H1 (cell line): ENCODE data around the gene NCK1. TPM values are rescaled to one million over a fixed set of nuclear protein-coding genes. Genes with fewer than 3 reads are reported as not detected.

ENCODE experiments used
- CTCF ChIA-PET: fragments of 300-600 bp; sonication (Branson Sonifier 250); formaldehyde crosslinking; loops from one replicate; lab custom pipeline; 2021; ENCODE audit not compliant: partially characterized antibody; lab: Charles Lee
- POLR2A ChIA-PET: fragments of 300-600 bp; sonication (Branson Sonifier 250); formaldehyde crosslinking; loops from one replicate; lab custom pipeline; 2021; ENCODE audit warnings: inconsistent platforms; ENCODE audit not compliant: partially characterized antibody; lab: Charles Lee
- DNase-seq, 2 experiments: peaks; one replicate each; pipeline versions ENCODE4 v3.0.0 to v3.0.0-alpha.2; 2010 to 2022; ENCODE audit warnings: low spot score in 2 of 2, low read depth in 1 of 2, mixed read lengths in 1 of 2
- FAIRE-seq: peaks from 2 replicates; lab custom pipeline; 2011; peaks lifted over from hg19 to GRCh38; lab: Jason Lieb, UNC
- H2AFZ ChIP-seq: 2 replicates; pipeline ENCODE4 v1.8.1; 2012; ENCODE audit warnings: low read length, inconsistent platforms
- H2AK5ac ChIP-seq: 2 replicates; pipeline ENCODE4 v1.6.1; 2013; ENCODE audit warnings: low read depth, low read length
- H2BK120ac ChIP-seq: replicated peaks from 2 replicates; pipeline ENCODE3; 2013; ENCODE audit warnings: low read depth, low read length, inconsistent platforms
- H2BK12ac ChIP-seq: 2 replicates; pipeline ENCODE4 v1.6.1; 2013; ENCODE audit warnings: low read depth, low read length
- H2BK15ac ChIP-seq: 2 replicates; pipeline ENCODE4 v1.6.1; 2013; ENCODE audit warnings: low read length
- H2BK20ac ChIP-seq: 2 replicates; pipeline ENCODE4 v1.6.1; 2013; ENCODE audit warnings: low read length
- H2BK5ac ChIP-seq: 2 replicates; pipeline ENCODE4 v1.6.1; 2013; ENCODE audit warnings: low read depth, low read length
- H3K14ac ChIP-seq: 2 replicates; pipeline ENCODE4 v1.6.1; 2013; ENCODE audit warnings: inconsistent platforms; ENCODE audit not compliant: insufficient read length
- H3K18ac ChIP-seq: 2 replicates; pipeline ENCODE4 v1.6.1; 2013; ENCODE audit warnings: low read length; ENCODE audit errors: extremely low read depth
- H3K23ac ChIP-seq: 2 replicates; pipeline ENCODE4 v1.6.1; 2013; ENCODE audit warnings: inconsistent platforms; ENCODE audit not compliant: insufficient read length
- H3K23me2 ChIP-seq: 2 replicates; pipeline ENCODE4 v1.6.1; 2013; ENCODE audit warnings: low read depth, low read length
- H3K27ac ChIP-seq: 2 replicates; pipeline ENCODE4 v1.6.1; 2011; ENCODE audit warnings: low read depth, low read length, inconsistent platforms
- H3K27me3 ChIP-seq, 4 experiments: replicated peaks in 1 of 4; 1 replicate in 1 of 4; 2 replicates in 3 of 4; pipeline versions ENCODE4 v1.6.1 to v1.8.1; 2011 to 2013; ENCODE audit warnings: low read length in 3 of 4, mild to moderate bottlenecking in 3 of 4, inconsistent platforms in 2 of 4, mixed read lengths in 2 of 4, moderate library complexity in 1 of 4; ENCODE audit not compliant: control insufficient read depth in 3 of 4, insufficient read depth in 3 of 4; ENCODE audit errors: extremely low read depth in 1 of 4
- H3K36me3 ChIP-seq, 4 experiments: 2 replicates each; pipeline versions ENCODE4 v1.6.1 to v1.8.1; 2011 to 2013; ENCODE audit warnings: mild to moderate bottlenecking in 4 of 4, low read length in 3 of 4, moderate library complexity in 2 of 4, control low read depth in 1 of 4, inconsistent platforms in 1 of 4; ENCODE audit not compliant: insufficient read depth in 4 of 4, control insufficient read depth in 2 of 4
- H3K4ac ChIP-seq: replicated peaks from 2 replicates; pipeline ENCODE3; 2013; ENCODE audit warnings: low read length, low read depth, mixed read lengths, inconsistent platforms; ENCODE audit not compliant: insufficient read length
- H3K4me1 ChIP-seq, 4 experiments: replicated peaks in 1 of 4; 1 replicate in 1 of 4; 2 replicates in 3 of 4; pipeline versions ENCODE4 v1.6.1 to v1.8.1; 2011 to 2013; ENCODE audit warnings: low read length in 3 of 4, inconsistent platforms in 2 of 4, mixed read lengths in 1 of 4; ENCODE audit not compliant: insufficient read depth in 4 of 4, control insufficient read depth in 3 of 4
- H3K4me2 ChIP-seq, 2 experiments: 2 replicates each; pipeline versions ENCODE4 v1.6.1 to v1.8.1; 2011 to 2013; ENCODE audit warnings: low read depth in 2 of 2, low read length in 2 of 2, control low read depth in 1 of 2, inconsistent platforms in 1 of 2, mild to moderate bottlenecking in 1 of 2; ENCODE audit not compliant: insufficient read depth in 1 of 2
- H3K4me3 ChIP-seq, 4 experiments: fragments of 200-600, 300-600 bp in 1 of 4; sonication (generic), shearing (Covaris generic), sonication (Bioruptor Twin) in 1 of 4; 2 replicates each; pipeline versions ENCODE4 v1.5.1 to v1.8.1; 2011 to 2016; ENCODE audit warnings: low read length in 4 of 4, low read depth in 3 of 4, control low read depth in 2 of 4, inconsistent platforms in 2 of 4, mild to moderate bottlenecking in 2 of 4, mixed read lengths in 1 of 4, moderate library complexity in 1 of 4; ENCODE audit not compliant: insufficient read depth in 2 of 4; ENCODE audit errors: extremely low read depth in 1 of 4
- H3K56ac ChIP-seq: replicated peaks from 2 replicates; pipeline ENCODE3; 2013; ENCODE audit warnings: low read depth, mild to moderate bottlenecking, mixed read lengths, low read length, inconsistent platforms; ENCODE audit not compliant: insufficient read length
- H3K79me1 ChIP-seq: 2 replicates; pipeline ENCODE4 v1.6.1; 2013; ENCODE audit warnings: low read depth, low read length, control low read depth
- H3K79me2 ChIP-seq, 2 experiments: 2 replicates each; pipeline versions ENCODE4 v1.6.1 to v1.8.1; 2012 to 2013; ENCODE audit warnings: low read length in 2 of 2, mild to moderate bottlenecking in 2 of 2, inconsistent platforms in 1 of 2; ENCODE audit not compliant: insufficient read depth in 2 of 2, control insufficient read depth in 1 of 2
- H3K9ac ChIP-seq, 4 experiments: replicated peaks in 1 of 4; 1 replicate in 1 of 4; 2 replicates in 3 of 4; pipeline versions ENCODE4 v1.6.1 to v1.8.1; 2011 to 2013; ENCODE audit warnings: low read depth in 3 of 4, low read length in 3 of 4, control low read depth in 2 of 4, mild to moderate bottlenecking in 2 of 4, moderate library complexity in 2 of 4, inconsistent platforms in 1 of 4; ENCODE audit errors: extremely low read depth in 1 of 4
- H3K9me3 ChIP-seq, 2 experiments: 2 replicates each; pipeline versions ENCODE4 v1.6.1 to v1.8.1; 2012 to 2013; ENCODE audit warnings: mild to moderate bottlenecking in 2 of 2, moderate library complexity in 2 of 2, control low read depth in 1 of 2, inconsistent platforms in 1 of 2, low read depth in 1 of 2, low read length in 1 of 2, mixed read lengths in 1 of 2; ENCODE audit not compliant: insufficient read depth in 2 of 2
- H4K20me1 ChIP-seq, 2 experiments: replicated peaks in 1 of 2; 2 replicates each; pipeline versions ENCODE3 to v1.8.1; 2011 to 2013; ENCODE audit warnings: inconsistent platforms in 2 of 2, low read length in 2 of 2, mild to moderate bottlenecking in 1 of 2; ENCODE audit not compliant: insufficient read depth in 2 of 2, control insufficient read depth in 1 of 2
- H4K5ac ChIP-seq: 2 replicates; pipeline ENCODE4 v1.6.1; 2013; ENCODE audit warnings: low read length, low read depth, mixed read lengths, inconsistent platforms; ENCODE audit not compliant: insufficient read length
- H4K8ac ChIP-seq: 2 replicates; pipeline ENCODE4 v1.8.0; 2013; ENCODE audit warnings: mild to moderate bottlenecking, moderate library complexity, low read length, inconsistent platforms; ENCODE audit not compliant: insufficient read depth; ENCODE audit errors: extremely low read depth
- H4K91ac ChIP-seq: replicated peaks from 2 replicates; pipeline ENCODE3; 2013; ENCODE audit warnings: low read length, mixed read lengths, inconsistent platforms; ENCODE audit not compliant: insufficient read length
- CREB1 ChIP-seq: IDR thresholded peaks from 2 replicates; pipeline ENCODE4 v1.6.1; 2012; ENCODE audit warnings: inconsistent platforms
- E2F6 ChIP-seq: IDR thresholded peaks from 2 replicates; pipeline ENCODE4 v1.6.1; 2012; ENCODE audit warnings: inconsistent platforms
- GABPA ChIP-seq: IDR thresholded peaks from 2 replicates; pipeline ENCODE4 v1.6.1; 2011; ENCODE audit warnings: mild to moderate bottlenecking, low read length, moderate library complexity, borderline replicate concordance; ENCODE audit not compliant: insufficient read depth
- SAP30 ChIP-seq: fragments of 300-600 bp; sonication (generic); IDR thresholded peaks from 2 replicates; pipeline ENCODE4 v1.7.1; 2012; ENCODE audit warnings: low read length, moderate library complexity, mild to moderate bottlenecking, inconsistent platforms; ENCODE audit not compliant: insufficient read depth, insufficient replicate concordance
- SIN3A ChIP-seq, 2 experiments: IDR thresholded peaks in 1 of 2; conservative IDR thresholded peaks in 1 of 2; 2 replicates each; pipeline ENCODE4 v1.6.1; 2011 to 2012; ENCODE audit warnings: low read length in 2 of 2, improper control_type of control experiment in 1 of 2, low read depth in 1 of 2, mild to moderate bottlenecking in 1 of 2
- SUZ12 ChIP-seq: fragments of 200-600 bp; sonication (generic); IDR thresholded peaks from 2 replicates; pipeline ENCODE4 v1.6.1; 2012; ENCODE audit warnings: mild to moderate bottlenecking, inconsistent platforms, low read length, moderate library complexity, mixed read lengths
- polyA plus RNA-seq, 7 experiments: library from polyadenylated mRNA; depleted of rRNA in 3 of 7; stranded (reverse) in 5 of 7; unstranded in 2 of 7; fragments of >200 nt in 5 of 7; fragments of 200-250 nt in 2 of 7; gene quantifications; 1 replicate in 5 of 7; 2 replicates in 1 of 7; 4 replicates in 1 of 7; pipeline versions ENCODE4 v1.2.1 to v1.2.3, GENCODE V29; 2011 to 2013; ENCODE audit warnings: missing spikeins in 2 of 7, mixed read lengths in 2 of 7
- total RNA-seq: library from RNA; stranded (reverse); fragmentation: NEBNext Ultra II Directional; extraction: Animal tissue kit (Norgen Biotek cat#: 25700); gene quantifications from 2 replicates; pipeline ENCODE4 v1.2.1, GENCODE V29; 2021

The NCK1 gene
- total and polyA plus RNA-seq, 2 of the 8 experiments (the other 6 are each of a cell fraction or from before 2014, with no cell fraction given) = 10.0 to 28.5 TPM

- no peak overlapping the region for H2BK12ac ChIP-seq
- no peaks in the 10 kb centered on the region for H4K20me1 ChIP-seq
- no peak overlapping the region for H2AK5ac ChIP-seq
- H4K8ac ChIP-seq = no peak overlapping the region
- no peaks in the 10 kb centered on the region for H3K27me3 ChIP-seq
- peaks cover 0 to 58% of the 10 kb centered on the region in 2 experiments; a peak in 2 of 4 replicates for H3K79me2 ChIP-seq
- no peak overlapping the region for H2AFZ ChIP-seq
- no peak overlapping the region for H3K9ac ChIP-seq
- no peak for FAIRE-seq
- no peak overlapping the region for H4K91ac ChIP-seq
- H2BK120ac ChIP-seq = no peak overlapping the region
- TF ChIP-seq SAP30 = no peak
- no peak for TF ChIP-seq SUZ12
- TF ChIP-seq E2F6 = no peak
- TF ChIP-seq SIN3A (conservative IDR thresholded peaks at IDR 0.05 in 1 of 2, IDR thresholded peaks at IDR 0.05 in 1 of 2; ENCODE audit: low read depth in 1 of 2, low read length in 2 of 2) = no peak
- no peak for TF ChIP-seq CREB1
- no peak for TF ChIP-seq GABPA
- no peak overlapping the region for H3K4ac ChIP-seq
- H2BK15ac ChIP-seq = no peak overlapping the region
- no peak overlapping the region for H3K4me2 ChIP-seq
- H3K23me2 ChIP-seq = no peaks in the 10 kb centered on the region
- H3K27ac ChIP-seq = no peak overlapping the region
- no peak overlapping the region for H3K23ac ChIP-seq
- peaks cover 0 to 12% (median 2%) of the 10 kb centered on the region in 4 experiments; a peak in 4 of 7 replicates for H3K4me1 ChIP-seq
- no peak overlapping the region for H3K18ac ChIP-seq
- H2BK5ac ChIP-seq = no peak overlapping the region
- ChIA-PET POLR2A (interaction anchor here (1.0 kb wide), 1 partner anchor 78 kb away, joined by 3 read pairs; no protein-coding TSS in a partner anchor), CTCF (interaction anchor here (1.2 to 1.6 kb wide), 2 partner anchors 10 to 180 kb away, joined by 4 read pairs; no protein-coding TSS in a partner anchor)
- no peak overlapping the region for H2BK20ac ChIP-seq
- no peak overlapping the region for H3K4me3 ChIP-seq
- H3K14ac ChIP-seq = no peak overlapping the region
- no peak overlapping the region for H3K56ac ChIP-seq
- no peak overlapping the region for H4K5ac ChIP-seq
- H3K79me1 ChIP-seq = peaks cover 4% of the 10 kb centered on the region; the same call in 1 of the 2 replicates
- DNase-seq = no peak
- peaks cover 0 to 6% (median 0%) of the 10 kb centered on the region in 4 experiments; a peak in 2 of 8 replicates for H3K36me3 ChIP-seq
- H3K9me3 ChIP-seq = no peaks in the 10 kb centered on the region
Measured at GRCh38 chr3:136938334-136938733, 76.3 kb downstream of the NCK1 start.
